GM18870 (cell line): ENCODE data around the gene CCDC170.
"Not testable (repeated sequence)": the region's sequence is repeated elsewhere in the genome, so short reads cannot be mapped to it uniquely, and the experiment has no call there.

ENCODE experiments used
- ATAC-seq: cut with Tn5 transposase; IDR thresholded peaks from one replicate; pipeline ENCODE4 v1.9.1; 2021; ENCODE audit warnings: moderate library complexity; ENCODE audit not compliant: unreplicated experiment

The CCDC170 gene, protein sequence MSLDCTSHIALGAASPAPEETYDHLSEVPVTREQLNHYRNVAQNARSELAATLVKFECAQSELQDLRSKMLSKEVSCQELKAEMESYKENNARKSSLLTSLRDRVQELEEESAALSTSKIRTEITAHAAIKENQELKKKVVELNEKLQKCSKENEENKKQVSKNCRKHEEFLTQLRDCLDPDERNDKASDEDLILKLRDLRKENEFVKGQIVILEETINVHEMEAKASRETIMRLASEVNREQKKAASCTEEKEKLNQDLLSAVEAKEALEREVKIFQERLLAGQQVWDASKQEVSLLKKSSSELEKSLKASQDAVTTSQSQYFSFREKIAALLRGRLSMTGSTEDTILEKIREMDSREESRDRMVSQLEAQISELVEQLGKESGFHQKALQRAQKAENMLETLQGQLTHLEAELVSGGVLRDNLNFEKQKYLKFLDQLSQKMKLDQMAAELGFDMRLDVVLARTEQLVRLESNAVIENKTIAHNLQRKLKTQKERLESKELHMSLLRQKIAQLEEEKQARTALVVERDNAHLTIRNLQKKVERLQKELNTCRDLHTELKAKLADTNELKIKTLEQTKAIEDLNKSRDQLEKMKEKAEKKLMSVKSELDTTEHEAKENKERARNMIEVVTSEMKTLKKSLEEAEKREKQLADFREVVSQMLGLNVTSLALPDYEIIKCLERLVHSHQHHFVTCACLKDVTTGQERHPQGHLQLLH

DNA sequence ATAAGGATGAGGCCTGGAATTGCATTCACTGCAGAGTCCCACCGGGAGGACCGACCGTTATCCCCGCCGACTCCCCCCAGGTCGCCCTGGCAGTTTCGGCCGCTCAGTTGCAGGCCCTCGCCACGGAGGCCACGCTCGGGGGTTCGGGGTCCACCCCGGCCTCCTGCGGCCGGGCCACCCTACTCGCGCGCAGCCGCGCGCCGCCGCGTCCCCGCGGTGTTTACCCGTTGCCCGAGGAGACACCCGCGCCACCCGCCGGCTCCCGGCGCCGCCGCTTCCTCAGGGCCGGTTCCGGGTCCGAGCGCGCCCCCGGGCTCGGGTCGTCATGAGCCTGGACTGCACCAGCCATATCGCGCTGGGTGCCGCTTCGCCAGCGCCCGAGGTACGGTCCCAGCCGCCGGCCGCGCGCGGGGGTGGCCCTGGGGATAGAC, at the start of gene CCDC170:
CCDC170 (plus strand) TSS at position 214 of the 431 bp plus-strand sequence; CDS start at position 326, 112 bp downstream.
- ATAC-seq = no peak

DNA sequence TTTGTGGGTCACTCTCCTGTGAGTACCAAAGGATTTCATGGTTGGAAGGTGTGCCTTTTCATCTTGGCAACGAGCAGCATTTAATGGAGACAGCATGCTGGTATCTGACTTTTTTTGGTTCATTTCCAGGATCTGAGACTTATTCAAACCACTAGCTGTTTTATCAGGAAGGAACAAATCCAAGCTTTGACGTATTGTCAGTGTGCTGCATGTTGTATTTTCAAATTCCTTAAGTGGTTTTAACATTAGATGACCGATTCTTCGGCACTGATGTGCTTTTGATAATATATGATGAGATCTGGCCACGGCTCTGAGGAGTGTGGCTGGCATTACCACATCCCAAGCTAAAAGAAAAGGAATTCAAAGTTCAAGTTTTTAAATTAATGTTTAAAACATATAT, 48.3 kb upstream of the CCDC170 start:
- no peak for ATAC-seq

DNA sequence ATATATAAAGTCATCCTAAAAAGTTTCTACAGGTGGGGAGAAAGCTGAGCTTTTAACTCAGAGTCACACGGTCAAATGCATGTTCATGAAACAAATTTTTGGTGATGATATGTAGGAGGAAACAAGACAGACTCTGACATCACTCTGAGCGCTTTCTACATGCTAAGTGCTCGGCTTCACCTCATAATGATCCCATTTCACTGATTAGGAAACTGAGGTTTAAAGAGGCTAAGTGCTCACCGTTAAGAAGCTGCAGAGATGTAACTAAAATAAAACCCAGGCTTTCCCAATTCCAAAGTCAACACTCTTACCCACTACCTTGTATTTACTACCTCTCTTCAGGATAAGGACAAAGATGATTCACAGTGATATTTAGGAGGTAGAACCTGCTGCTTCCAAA, 46.6 kb upstream of the CCDC170 start:
- no peak for ATAC-seq

DNA sequence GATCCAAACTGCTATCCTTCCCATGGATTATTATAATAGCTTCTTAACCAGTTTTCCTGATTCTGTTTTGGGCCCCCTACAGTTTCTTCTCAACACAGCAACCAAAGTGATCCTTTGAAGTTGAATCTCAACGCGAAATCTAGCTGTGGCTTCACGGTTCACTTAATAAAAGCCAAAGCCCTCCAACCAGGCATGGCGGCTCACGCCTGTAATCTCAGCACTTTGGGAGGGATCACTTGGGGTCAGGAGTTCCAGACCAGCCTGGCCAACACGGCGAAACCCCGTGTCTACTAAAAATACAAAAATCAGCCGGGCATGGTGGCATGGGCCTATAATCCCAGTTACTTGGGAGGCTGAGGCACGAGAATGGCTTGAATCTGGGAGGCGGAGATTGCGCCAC, 45.2 kb upstream of the CCDC170 start:
- ATAC-seq = no peak

GRCh38 chr6:151450928-151451327, 42.9 kb upstream of the CCDC170 start:
- not testable (repeated sequence) for ATAC-seq

GRCh38 chr6:151451417-151451949, 42.3 kb upstream of the CCDC170 start:
- no peak for ATAC-seq

DNA sequence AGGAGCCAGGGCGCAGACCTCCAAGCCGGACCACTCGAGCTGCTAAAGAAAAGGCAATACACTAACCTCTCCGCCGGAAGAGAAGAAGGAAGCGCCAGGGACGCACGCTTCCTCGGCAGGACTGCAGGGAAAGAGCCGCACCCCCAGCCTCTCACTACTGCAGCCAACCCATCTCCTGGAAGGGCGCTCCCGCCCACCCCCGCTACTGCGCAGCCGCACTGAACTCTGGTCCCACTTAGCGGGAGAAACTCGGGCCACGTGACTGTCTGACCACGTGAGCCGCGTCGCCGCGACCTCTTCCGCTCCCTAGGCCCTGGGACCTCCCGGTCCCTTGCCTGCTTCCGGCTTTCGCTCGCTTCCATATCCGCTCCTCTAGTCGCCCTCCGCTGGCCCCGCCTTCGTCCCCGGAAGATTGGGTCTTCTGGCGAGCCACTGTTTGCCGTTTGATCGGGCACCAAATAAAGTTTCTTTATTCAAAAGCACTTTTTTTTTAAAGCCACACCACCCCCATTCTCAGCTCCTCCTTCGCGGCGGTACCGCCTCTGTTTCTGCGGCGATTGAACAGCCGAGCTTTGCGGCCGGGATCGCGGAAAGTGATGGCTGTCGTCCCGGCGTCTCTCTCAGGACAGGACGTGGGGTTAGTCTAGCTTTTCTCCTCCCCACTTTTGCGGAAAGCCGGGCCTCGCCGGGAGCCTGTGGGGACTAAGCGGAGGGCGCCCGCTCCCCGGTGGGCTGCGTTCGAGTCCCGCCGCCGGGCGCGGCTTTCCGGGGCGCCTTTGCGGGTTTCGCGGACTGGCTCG, 41.7 kb upstream of the CCDC170 start, which contains the start of gene RMND1:
RMND1 (minus strand) TSS at position 177 of the 800 bp plus-strand sequence. CDS start 6,315 bp downstream, outside the sequence.
- peak; percentile 93 for ATAC-seq

- no peak for ATAC-seq
Observed at GRCh38 chr6:151452750-151453427, 40.9 kb upstream of the CCDC170 start.

DNA sequence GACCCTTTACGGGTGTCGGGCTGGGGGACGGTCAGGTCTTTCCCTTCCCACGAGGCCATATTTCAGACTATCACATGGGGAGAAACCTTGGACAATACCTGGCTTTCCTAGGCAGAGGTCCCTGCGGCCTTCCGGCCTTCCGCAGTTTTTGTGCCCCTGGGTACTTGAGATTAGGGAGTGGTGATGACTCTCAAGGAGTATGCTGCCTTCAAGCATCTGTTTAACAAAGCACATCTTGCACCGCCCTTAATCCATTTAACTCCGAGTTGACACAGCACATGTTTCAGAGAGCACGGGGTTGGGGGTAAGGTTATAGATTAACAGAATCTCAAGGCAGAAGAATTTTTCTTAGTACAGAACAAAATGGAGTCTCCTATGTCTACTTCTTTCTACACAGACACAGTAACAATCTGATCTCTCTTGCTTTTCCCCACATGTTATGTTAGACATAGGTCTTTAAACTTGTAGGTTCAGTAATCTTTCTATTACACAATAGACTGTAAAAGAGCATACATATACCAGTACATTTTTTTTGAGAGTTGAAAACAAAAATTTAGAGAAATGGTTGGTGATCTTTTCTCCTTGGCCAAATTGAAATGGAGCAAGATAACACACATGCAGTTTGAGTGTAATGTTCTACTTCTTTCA, 37.9 kb upstream of the CCDC170 start:
- not testable (repeated sequence) for ATAC-seq

GRCh38 chr6:151461673-151462072, 32.1 kb upstream of the CCDC170 start:
- ATAC-seq = no peak

- no peak for ATAC-seq
Observed at GRCh38 chr6:151464702-151465101, 29.1 kb upstream of the CCDC170 start.

GRCh38 chr6:151475653-151476523, 17.9 kb upstream of the CCDC170 start:
- ATAC-seq = no peak

DNA sequence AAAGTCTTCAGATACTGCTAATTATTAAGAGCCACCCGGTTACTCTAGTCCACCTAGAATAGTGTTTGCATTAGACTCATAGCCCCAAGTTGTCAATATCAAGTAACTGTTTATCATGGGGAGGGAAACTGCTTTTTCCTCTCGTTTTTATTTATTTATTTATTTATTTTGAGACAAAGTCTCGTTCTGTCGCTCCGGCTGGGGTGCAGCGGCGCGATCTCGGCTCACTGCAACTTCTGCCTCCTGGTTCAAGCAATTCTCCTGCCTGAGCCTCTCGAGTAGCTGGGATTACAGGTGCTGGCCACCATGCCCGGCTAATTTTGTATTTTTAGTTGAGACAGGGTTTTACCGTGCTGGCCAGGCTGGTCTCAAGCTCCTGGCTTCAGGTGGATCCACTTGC, 16.1 kb upstream of the CCDC170 start:
- ATAC-seq = no peak

DNA sequence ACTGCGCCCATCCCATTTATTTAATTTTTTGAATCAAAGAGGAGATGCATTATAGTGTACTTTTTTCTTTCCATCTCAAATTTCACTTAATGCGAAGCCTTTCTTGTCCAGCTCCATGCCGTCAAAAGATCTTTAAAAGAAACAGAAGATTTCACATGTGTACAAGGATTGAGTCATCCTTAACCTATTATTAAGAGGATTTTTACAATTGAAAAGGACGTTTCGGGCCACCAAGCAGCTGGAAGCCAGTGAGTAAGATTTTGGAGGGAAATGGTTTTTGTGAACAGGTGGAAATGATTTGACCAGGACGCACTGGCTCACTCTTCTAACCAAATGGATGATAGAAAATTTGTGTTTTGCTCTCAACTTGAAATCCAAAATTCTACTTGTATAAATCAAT, 15.1 kb upstream of the CCDC170 start:
- no peak for ATAC-seq

DNA sequence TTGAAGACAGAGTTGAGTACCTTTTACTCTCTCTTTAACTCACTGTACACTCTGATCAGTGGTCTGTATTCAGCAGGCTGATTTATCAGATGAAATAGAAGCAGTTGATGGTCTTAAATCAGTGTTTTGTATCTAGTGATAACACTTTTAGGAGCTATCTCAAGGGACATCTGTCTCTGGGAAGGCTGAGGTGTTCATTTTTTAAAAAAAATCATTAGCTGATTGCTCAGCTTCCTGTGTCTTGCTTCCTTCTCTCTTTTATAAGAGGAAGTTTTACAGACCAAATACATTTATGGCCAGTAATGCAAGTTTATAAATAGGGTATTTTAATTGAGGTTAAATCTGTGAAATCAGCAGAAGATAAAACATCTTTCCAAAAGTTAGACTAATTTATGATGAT, 12.0 kb upstream of the CCDC170 start:
- no peak for ATAC-seq

- no peak for ATAC-seq
Observed at GRCh38 chr6:151482290-151482689, 11.5 kb upstream of the CCDC170 start.

DNA sequence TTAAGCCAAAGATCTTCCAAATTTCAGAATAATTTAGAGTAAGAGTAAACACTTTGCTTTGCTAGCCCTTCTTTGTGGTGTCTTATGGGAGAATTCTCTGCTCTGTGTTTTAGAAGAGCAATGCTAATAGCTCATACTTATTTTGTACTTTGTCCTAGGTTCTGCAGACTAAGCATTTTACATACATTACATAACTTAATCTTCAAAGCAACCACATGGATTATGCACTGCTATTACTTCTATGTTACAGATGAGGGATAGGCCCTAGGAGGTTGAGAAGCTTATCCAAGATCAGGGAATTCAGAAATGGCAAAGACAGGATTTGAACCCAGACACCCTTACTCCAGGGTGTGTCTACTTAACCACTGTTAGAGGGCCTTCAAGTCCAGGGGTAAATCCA, 9.8 kb upstream of the CCDC170 start:
- no peak for ATAC-seq

DNA sequence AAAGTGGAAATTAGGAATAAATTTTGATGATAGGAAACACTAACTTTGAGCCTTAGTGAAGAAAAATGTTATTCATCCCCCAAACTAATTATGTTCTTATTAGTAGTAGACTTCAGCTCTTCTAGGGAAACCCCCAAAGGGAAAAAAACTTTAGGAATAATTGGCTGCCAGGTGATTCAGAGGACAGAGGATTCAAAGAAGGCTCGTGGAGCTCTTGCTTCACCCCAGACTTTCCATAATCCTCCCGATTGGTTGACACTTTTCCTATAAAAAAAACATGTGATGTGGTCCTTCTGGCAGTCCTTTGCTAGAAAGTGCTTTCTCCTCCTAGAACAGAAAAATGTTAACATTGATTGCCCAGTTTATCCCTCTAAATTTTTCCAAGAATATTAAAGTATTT, 5.6 kb upstream of the CCDC170 start:
- no peak for ATAC-seq

DNA sequence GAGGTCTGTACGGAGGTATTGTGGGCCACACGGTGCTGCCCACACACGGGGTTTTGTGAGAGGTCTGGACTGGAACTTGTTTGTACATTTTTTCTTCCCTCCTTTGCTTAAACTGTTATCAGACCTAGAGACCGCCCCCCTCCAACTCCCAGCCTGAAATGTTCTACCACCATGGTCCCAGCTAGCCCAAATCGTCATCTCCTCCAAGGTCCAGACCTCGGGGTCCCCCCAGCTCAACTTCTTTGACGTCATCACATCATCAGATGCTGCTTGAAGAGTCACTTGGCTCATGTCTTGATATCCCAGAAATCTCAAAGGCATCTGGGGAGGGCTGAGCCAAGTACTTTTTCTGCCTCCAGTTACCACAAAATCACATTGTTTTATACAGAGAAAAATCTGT, 2.8 kb upstream of the CCDC170 start:
- ATAC-seq = no peak
